ENCODE data around the gene ETV5. TPM values are rescaled to one million over a fixed set of nuclear protein-coding genes. Genes with fewer than 3 reads are reported as not detected.

Gene ETV5
- polyA plus RNA-seq, 1 experiment, result 24.1 TPM

DNA sequence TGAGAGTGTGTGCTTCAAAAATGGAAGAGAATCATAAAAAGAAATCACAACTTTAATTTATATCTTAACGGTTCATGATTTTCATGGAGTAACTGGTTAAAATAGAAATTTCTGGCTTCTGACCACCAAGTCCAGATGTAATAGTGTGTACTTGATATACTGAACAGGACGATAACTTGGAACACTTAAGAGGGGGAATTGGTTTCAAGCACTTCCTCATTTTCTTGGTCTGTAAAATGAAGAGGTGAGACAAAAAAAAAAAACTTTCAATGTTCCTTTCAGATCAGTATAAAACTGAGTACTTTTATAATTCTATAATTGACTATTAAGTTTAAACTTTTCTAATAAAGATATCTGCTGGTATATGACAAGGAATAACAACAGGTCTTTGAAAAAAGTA lies 107.0 kb downstream of the ETV5 start:
- TF ChIP-seq, protein P1, sequence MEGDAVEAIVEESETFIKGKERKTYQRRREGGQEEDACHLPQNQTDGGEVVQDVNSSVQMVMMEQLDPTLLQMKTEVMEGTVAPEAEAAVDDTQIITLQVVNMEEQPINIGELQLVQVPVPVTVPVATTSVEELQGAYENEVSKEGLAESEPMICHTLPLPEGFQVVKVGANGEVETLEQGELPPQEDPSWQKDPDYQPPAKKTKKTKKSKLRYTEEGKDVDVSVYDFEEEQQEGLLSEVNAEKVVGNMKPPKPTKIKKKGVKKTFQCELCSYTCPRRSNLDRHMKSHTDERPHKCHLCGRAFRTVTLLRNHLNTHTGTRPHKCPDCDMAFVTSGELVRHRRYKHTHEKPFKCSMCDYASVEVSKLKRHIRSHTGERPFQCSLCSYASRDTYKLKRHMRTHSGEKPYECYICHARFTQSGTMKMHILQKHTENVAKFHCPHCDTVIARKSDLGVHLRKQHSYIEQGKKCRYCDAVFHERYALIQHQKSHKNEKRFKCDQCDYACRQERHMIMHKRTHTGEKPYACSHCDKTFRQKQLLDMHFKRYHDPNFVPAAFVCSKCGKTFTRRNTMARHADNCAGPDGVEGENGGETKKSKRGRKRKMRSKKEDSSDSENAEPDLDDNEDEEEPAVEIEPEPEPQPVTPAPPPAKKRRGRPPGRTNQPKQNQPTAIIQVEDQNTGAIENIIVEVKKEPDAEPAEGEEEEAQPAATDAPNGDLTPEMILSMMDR (IDR thresholded peaks at IDR 0.05; ENCODE audit: insufficient read depth, low read depth, low read length), result no peak
- Histone ChIP-seq H3K27me3 (ENCODE audit: control insufficient read depth, insufficient read depth, low read length) (peaks cover 2% of the 10 kb centered on the region; the same call in 1 of the 2 replicates), H3K36me3 (ENCODE audit: control insufficient read depth, insufficient read depth, low read length) (no peaks in the 10 kb centered on the region), H3K4me3 (ENCODE audit: low read depth, low read length) (no peak overlapping the region)
- CTCF ChIA-PET, result interaction anchor here (1.8 kb wide), 1 partner anchor 11 kb away, joined by 4 read pairs; no protein-coding TSS in a partner anchor
- POLR2A ChIA-PET, result no interaction called here
- no peak for DNase-seq (ENCODE audit: low read depth)

DNA sequence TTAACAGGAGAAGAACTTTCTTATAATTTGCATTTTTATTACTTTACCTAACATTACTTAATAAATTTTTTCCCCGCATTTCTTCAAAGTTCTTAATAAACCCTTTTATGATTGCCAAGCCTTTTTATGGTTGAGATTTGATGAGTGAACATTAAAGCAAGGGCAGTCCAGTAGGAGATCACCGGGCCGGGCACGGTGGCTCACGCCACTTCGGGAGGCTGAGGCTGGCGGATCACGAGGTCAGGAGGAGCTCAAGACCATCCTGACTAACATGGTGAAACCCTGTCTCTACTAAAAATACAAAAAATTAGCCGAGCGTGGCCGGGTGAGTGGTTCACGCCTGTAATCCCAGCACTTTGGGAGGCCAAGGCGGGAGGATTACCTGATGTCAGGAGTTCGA lies 109.7 kb downstream of the ETV5 start:
- H3K4me3 ChIP-seq (ENCODE audit: low read depth, low read length), result no peak overlapping the region
- DNase-seq (ENCODE audit: low read depth), result no peak
- H3K36me3 ChIP-seq (ENCODE audit: control insufficient read depth, insufficient read depth, low read length), result no peaks in the 10 kb centered on the region
- H3K27me3 ChIP-seq (ENCODE audit: control insufficient read depth, insufficient read depth, low read length), result peaks cover 2% of the 10 kb centered on the region; the same call in 1 of the 2 replicates
- POLR2A ChIA-PET, result no interaction called here
- TF ChIP-seq, protein P1 (IDR thresholded peaks at IDR 0.05; ENCODE audit: insufficient read depth, low read depth, low read length), result no peak
- CTCF ChIA-PET, result no interaction called here

DNA sequence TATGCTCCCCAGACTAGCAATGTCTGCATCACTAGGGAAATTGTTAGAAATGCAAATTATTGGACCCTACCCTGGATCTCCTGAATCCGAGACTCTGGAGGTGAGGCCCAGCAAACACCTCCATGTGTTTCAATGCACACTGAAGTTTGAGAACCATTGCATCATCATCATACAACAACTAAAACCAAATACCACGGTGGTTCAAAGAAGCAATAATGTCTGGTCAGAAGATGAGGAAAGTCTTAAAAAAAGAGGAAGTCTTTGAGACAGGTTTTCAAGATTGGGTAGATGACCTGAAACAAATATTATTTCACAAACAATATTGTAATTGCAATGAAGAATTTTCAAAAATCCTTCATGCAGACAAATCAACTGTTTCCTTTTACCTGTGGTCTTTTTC lies 110.8 kb downstream of the ETV5 start:
- Histone ChIP-seq H3K36me3 (ENCODE audit: control insufficient read depth, insufficient read depth, low read length) (no peaks in the 10 kb centered on the region), H3K4me3 (ENCODE audit: low read depth, low read length) (no peak overlapping the region), H3K27me3 (ENCODE audit: control insufficient read depth, insufficient read depth, low read length) (peaks cover 2% of the 10 kb centered on the region; the same call in 1 of the 2 replicates)
- ChIA-PET POLR2A (no interaction called here), CTCF (no interaction called here)
- no peak for DNase-seq (ENCODE audit: low read depth)
- TF ChIP-seq, protein P1 (IDR thresholded peaks at IDR 0.05; ENCODE audit: insufficient read depth, low read depth, low read length), result no peak

DNA sequence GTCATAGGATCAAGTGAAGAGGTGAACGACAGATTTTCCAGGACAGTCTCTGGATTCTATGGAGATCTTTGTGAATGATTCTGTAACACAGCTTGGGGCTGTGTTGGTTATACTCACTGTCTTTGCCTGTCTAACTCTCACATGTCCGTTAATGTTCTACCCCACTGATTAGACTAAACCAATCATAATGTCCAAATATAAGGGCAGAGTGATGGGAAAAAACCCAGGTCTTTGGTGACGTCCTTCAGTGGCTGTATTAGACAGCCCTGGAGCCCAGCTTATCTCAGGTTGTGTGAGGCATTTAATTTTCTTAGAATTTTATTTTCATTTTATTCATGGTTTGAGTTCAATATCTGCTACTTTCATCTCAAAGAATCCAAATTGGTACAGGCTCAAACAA lies 111.8 kb downstream of the ETV5 start:
- CTCF ChIA-PET, result interaction anchor here (2.1 kb wide), 1 partner anchor 14 kb away, joined by 6 read pairs; no protein-coding TSS in a partner anchor
- Histone ChIP-seq H3K36me3 (ENCODE audit: control insufficient read depth, insufficient read depth, low read length) (no peaks in the 10 kb centered on the region), H3K27me3 (ENCODE audit: control insufficient read depth, insufficient read depth, low read length) (peaks cover 2% of the 10 kb centered on the region; the same call in 1 of the 2 replicates), H3K4me3 (ENCODE audit: low read depth, low read length) (no peak overlapping the region)
- DNase-seq (ENCODE audit: low read depth), result no peak
- TF ChIP-seq, protein P1 (IDR thresholded peaks at IDR 0.05; ENCODE audit: insufficient read depth, low read depth, low read length), result no peak
- POLR2A ChIA-PET, result no interaction called here

Small RNAs within 50 kb of the gene (small RNA-seq; reads per million reads assigned to genes)
- not detected for gene RF00017 (ENCODE audit: insufficient read length, low read depth, low replicate concordance)

Other genes starting within 250 kb of the ETV5 start
- gene TRA2B, start 171.1 kb downstream of the ETV5 start, polyA plus RNA-seq (2011; rRNA removed), result 129 and 163 TPM in 2 replicates

Measured in BJ (cell line).